HEK293 (cell line): Measurements from ENCODE around the gene TRAPPC10.
"Not testable (repeated sequence)": the region's sequence is repeated elsewhere in the genome, so short reads cannot be mapped to it uniquely, and the experiment has no call there.

Experiments used
- CTCF ChIA-PET: fragments of 350-600 bp; formaldehyde crosslinking; extraction: SDS; loops from one replicate; lab custom pipeline; 2021; ENCODE audit warnings: antibody characterized with exemption; lab: Yijun Ruan, JAX
- POLR2A ChIA-PET: fragments of 300-600 bp; formaldehyde crosslinking; extraction: SDS; loops from one replicate; lab custom pipeline; 2020; ENCODE audit warnings: antibody characterized with exemption, inconsistent platforms; lab: Yijun Ruan, JAX
- H3K27ac ChIP-seq: fragments of 200-500 bp; sonication (Bioruptor generic); 2 replicates; pipeline ENCODE4 v1.5.1; 2014; ENCODE audit warnings: low read depth, low read length, control low read depth, inconsistent platforms; ENCODE audit errors: extremely low read depth
- H3K36me3 ChIP-seq, 2 experiments: fragments of 200-500 bp in 1 of 2; sonication (Bioruptor generic) in 1 of 2; 1 replicate in 1 of 2; 2 replicates in 1 of 2; pipeline ENCODE4 v1.5.1; 2014 to 2017; ENCODE audit warnings: inconsistent platforms in 2 of 2, low read length in 2 of 2; ENCODE audit not compliant: control insufficient read depth in 2 of 2, insufficient read depth in 1 of 2
- H3K4me1 ChIP-seq: fragments of 200-500 bp; sonication (Bioruptor generic); 2 replicates; pipeline ENCODE4 v1.5.1; 2014; ENCODE audit warnings: mild to moderate bottlenecking, low read length, inconsistent platforms; ENCODE audit not compliant: control insufficient read depth, insufficient read depth
- H3K4me3 ChIP-seq: 2 replicates; pipeline ENCODE4 v1.5.1; 2011; ENCODE audit warnings: low read depth, mild to moderate bottlenecking, control low read depth, low read length, moderate library complexity
- H3K9me3 ChIP-seq: fragments of 200-500 bp; sonication (Bioruptor generic); 2 replicates; pipeline ENCODE4 v1.5.1; 2014; ENCODE audit warnings: low read depth, low read length, inconsistent platforms; ENCODE audit not compliant: control insufficient read depth, insufficient read depth
- BCL11A ChIP-seq: fragments of 450-650 bp; formaldehyde crosslinking; IDR thresholded peaks from 2 replicates; pipeline ENCODE4 v1.5.1; 2016; ENCODE audit warnings: low read depth, missing biosample characterization, missing genetic modification characterization
- GLI2 ChIP-seq: fragments of 450-650 bp; formaldehyde crosslinking; IDR thresholded peaks from 2 replicates; pipeline ENCODE4; 2017; ENCODE audit warnings: missing biosample characterization, missing genetic modification characterization, low read depth, borderline replicate concordance
- KLF10 ChIP-seq: fragments of 450-650 bp; IDR thresholded peaks from 2 replicates; pipeline ENCODE4 v1.5.1; 2018; ENCODE audit warnings: missing biosample characterization, mild to moderate bottlenecking, missing genetic modification characterization
- MYNN ChIP-seq: fragments of 450-650 bp; formaldehyde crosslinking; IDR thresholded peaks from 2 replicates; pipeline ENCODE4 v1.5.1; 2016; ENCODE audit warnings: missing biosample characterization, missing genetic modification characterization, borderline replicate concordance
- SP3 ChIP-seq: fragments of 450-650 bp; formaldehyde crosslinking; IDR thresholded peaks from 2 replicates; pipeline ENCODE4 v1.5.1; 2016; ENCODE audit warnings: missing biosample characterization, missing genetic modification characterization
- ZNF10 ChIP-seq: fragments of 450-650 bp; formaldehyde crosslinking; IDR thresholded peaks from 2 replicates; pipeline ENCODE4 v1.5.1; 2017; ENCODE audit warnings: missing biosample characterization, missing genetic modification characterization
- ZNF391 ChIP-seq: fragments of 450-650 bp; formaldehyde crosslinking; IDR thresholded peaks from 2 replicates; pipeline ENCODE4 v1.5.1; 2016; ENCODE audit warnings: low read depth, missing biosample characterization, missing genetic modification characterization, borderline replicate concordance
- ZNF529 ChIP-seq: fragments of 450-650 bp; formaldehyde crosslinking; IDR thresholded peaks from 2 replicates; pipeline ENCODE4 v1.5.1; 2017; ENCODE audit warnings: missing genetic modification characterization, missing biosample characterization; ENCODE audit not compliant: insufficient replicate concordance
- ZNF585B ChIP-seq: fragments of 450-650 bp; formaldehyde crosslinking; IDR thresholded peaks from 2 replicates; pipeline ENCODE4 v1.5.1; 2016; ENCODE audit warnings: missing biosample characterization, missing genetic modification characterization
- ZNF596 ChIP-seq: fragments of 450-650 bp; IDR thresholded peaks from 2 replicates; pipeline ENCODE4 v1.5.0; 2018; ENCODE audit warnings: missing biosample characterization, mild to moderate bottlenecking, missing genetic modification characterization, moderate library complexity
- ZNF624 ChIP-seq: fragments of 450-650 bp; formaldehyde crosslinking; IDR thresholded peaks from 2 replicates; pipeline ENCODE4 v1.5.1; 2017; ENCODE audit warnings: missing biosample characterization, missing genetic modification characterization
- ZSCAN30 ChIP-seq: fragments of 450-650 bp; IDR thresholded peaks from 2 replicates; pipeline ENCODE4 v1.5.1; 2018; ENCODE audit warnings: missing biosample characterization, mild to moderate bottlenecking, missing genetic modification characterization, moderate library complexity
- ZXDB ChIP-seq: fragments of 450-650 bp; formaldehyde crosslinking; IDR thresholded peaks from 2 replicates; pipeline ENCODE4 v1.5.1; 2016; ENCODE audit warnings: missing biosample characterization, missing genetic modification characterization
- TF ChIP-seq, protein P1 (sequence below): fragments of 450-650 bp; formaldehyde crosslinking; IDR thresholded peaks from 2 replicates; pipeline ENCODE4 v1.5.1; 2016; ENCODE audit warnings: missing biosample characterization, missing genetic modification characterization
- TF ChIP-seq, protein P2 (sequence below): fragments of 450-650 bp; formaldehyde crosslinking; IDR thresholded peaks from 2 replicates; pipeline ENCODE4 v1.5.1; 2016; ENCODE audit warnings: missing biosample characterization, missing genetic modification characterization
- TF ChIP-seq, protein P3 (sequence below): fragments of 450-650 bp; formaldehyde crosslinking; IDR thresholded peaks from 2 replicates; pipeline ENCODE4 v1.5.1; 2017; ENCODE audit warnings: missing biosample characterization, mild to moderate bottlenecking, missing genetic modification characterization, moderate library complexity
- TF ChIP-seq, protein P4 (sequence below): fragments of 450-650 bp; formaldehyde crosslinking; IDR thresholded peaks from 2 replicates; pipeline ENCODE4 v1.5.1; 2016; ENCODE audit warnings: missing biosample characterization, missing genetic modification characterization, borderline replicate concordance
- TF ChIP-seq, protein P5 (sequence below): fragments of 450-650 bp; formaldehyde crosslinking; IDR thresholded peaks from 2 replicates; pipeline ENCODE4 v1.5.1; 2016; ENCODE audit warnings: missing biosample characterization, missing genetic modification characterization
- TF ChIP-seq, protein P6 (sequence below): fragments of 450-650 bp; formaldehyde crosslinking; IDR thresholded peaks from 2 replicates; pipeline ENCODE4 v1.5.1; 2016; ENCODE audit warnings: missing biosample characterization, missing genetic modification characterization
- TF ChIP-seq, protein P7 (sequence below): fragments of 450-650 bp; formaldehyde crosslinking; IDR thresholded peaks from 2 replicates; pipeline ENCODE4 v1.5.1; 2016; ENCODE audit warnings: missing biosample characterization, missing genetic modification characterization

TRAPPC10 gene

DNA sequence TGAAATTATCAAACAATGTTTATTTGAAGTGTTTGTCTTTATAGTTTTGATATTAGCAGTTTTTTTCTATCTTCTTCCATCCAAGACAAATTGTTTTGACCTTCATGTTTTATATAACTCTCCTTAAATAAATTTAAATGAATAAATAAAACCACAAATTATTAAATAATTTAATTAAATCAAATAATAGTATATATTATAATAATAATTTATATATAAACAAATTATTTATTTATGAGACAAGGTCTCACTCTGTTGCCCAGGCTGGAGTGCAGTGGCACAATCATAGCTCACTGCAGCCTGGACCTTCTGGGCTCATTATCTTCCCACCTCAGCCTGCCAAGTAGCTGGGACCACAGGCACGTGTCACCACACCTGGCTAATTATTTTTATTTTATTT lies 82.7 kb downstream of the TRAPPC10 start:
- ChIA-PET CTCF (interaction anchor here (1.0 to 1.4 kb wide), 2 partner anchors 36 to 156 kb away, joined by 4 read pairs; no protein-coding TSS in a partner anchor), POLR2A (no interaction called here)
- H3K36me3 ChIP-seq: peaks cover 26 to 35% of the 10 kb centered on the region in 2 experiments
- no peak overlapping the region for H3K27ac ChIP-seq
- H3K9me3 ChIP-seq: no peaks in the 10 kb centered on the region
- TF ChIP-seq ZNF624 (tag by site-specific recombination): no peak
- TF ChIP-seq ZSCAN30 (tag by site-specific recombination): no peak
- TF ChIP-seq, protein P1, sequence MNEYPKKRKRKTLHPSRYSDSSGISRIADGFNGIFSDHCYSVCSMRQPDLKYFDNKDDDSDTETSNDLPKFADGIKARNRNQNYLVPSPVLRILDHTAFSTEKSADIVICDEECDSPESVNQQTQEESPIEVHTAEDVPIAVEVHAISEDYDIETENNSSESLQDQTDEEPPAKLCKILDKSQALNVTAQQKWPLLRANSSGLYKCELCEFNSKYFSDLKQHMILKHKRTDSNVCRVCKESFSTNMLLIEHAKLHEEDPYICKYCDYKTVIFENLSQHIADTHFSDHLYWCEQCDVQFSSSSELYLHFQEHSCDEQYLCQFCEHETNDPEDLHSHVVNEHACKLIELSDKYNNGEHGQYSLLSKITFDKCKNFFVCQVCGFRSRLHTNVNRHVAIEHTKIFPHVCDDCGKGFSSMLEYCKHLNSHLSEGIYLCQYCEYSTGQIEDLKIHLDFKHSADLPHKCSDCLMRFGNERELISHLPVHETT: no peak
- TF ChIP-seq, protein P2, sequence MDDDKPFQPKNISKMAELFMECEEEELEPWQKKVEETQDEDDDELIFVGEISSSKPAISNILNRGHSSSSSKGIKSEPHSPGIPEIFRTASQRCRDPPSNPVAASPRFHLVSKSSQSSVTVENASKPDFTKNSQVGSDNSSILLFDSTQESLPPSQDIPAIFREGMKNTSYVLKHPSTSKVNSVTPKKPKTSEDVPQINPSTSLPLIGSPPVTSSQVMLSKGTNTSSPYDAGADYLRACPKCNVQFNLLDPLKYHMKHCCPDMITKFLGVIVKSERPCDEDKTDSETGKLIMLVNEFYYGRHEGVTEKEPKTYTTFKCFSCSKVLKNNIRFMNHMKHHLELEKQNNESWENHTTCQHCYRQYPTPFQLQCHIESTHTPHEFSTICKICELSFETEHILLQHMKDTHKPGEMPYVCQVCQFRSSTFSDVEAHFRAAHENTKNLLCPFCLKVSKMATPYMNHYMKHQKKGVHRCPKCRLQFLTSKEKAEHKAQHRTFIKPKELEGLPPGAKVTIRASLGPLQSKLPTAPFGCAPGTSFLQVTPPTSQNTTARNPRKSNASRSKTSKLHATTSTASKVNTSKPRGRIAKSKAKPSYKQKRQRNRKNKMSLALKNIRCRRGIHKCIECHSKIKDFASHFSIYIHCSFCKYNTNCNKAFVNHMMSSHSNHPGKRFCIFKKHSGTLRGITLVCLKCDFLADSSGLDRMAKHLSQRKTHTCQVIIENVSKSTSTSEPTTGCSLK (tag by site-specific recombination): no peak
- no peak for TF ChIP-seq GLI2 (tag by site-specific recombination)
- TF ChIP-seq ZNF585B (tag by site-specific recombination): no peak
- no peak for TF ChIP-seq SP3
- no peak for TF ChIP-seq ZNF391 (tag by site-specific recombination)
- TF ChIP-seq, protein P3, sequence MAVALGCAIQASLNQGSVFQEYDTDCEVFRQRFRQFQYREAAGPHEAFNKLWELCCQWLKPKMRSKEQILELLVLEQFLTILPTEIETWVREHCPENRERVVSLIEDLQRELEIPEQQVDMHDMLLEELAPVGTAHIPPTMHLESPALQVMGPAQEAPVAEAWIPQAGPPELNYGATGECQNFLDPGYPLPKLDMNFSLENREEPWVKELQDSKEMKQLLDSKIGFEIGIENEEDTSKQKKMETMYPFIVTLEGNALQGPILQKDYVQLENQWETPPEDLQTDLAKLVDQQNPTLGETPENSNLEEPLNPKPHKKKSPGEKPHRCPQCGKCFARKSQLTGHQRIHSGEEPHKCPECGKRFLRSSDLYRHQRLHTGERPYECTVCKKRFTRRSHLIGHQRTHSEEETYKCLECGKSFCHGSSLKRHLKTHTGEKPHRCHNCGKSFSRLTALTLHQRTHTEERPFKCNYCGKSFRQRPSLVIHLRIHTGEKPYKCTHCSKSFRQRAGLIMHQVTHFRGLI (tag by site-specific recombination): no peak
- TF ChIP-seq ZNF596 (tag by site-specific recombination): no peak
- no peak for TF ChIP-seq ZNF529 (tag by site-specific recombination)
- no peak for TF ChIP-seq ZNF10 (tag by site-specific recombination)
- no peak for TF ChIP-seq ZXDB (tag by site-specific recombination)
- TF ChIP-seq, protein P4, sequence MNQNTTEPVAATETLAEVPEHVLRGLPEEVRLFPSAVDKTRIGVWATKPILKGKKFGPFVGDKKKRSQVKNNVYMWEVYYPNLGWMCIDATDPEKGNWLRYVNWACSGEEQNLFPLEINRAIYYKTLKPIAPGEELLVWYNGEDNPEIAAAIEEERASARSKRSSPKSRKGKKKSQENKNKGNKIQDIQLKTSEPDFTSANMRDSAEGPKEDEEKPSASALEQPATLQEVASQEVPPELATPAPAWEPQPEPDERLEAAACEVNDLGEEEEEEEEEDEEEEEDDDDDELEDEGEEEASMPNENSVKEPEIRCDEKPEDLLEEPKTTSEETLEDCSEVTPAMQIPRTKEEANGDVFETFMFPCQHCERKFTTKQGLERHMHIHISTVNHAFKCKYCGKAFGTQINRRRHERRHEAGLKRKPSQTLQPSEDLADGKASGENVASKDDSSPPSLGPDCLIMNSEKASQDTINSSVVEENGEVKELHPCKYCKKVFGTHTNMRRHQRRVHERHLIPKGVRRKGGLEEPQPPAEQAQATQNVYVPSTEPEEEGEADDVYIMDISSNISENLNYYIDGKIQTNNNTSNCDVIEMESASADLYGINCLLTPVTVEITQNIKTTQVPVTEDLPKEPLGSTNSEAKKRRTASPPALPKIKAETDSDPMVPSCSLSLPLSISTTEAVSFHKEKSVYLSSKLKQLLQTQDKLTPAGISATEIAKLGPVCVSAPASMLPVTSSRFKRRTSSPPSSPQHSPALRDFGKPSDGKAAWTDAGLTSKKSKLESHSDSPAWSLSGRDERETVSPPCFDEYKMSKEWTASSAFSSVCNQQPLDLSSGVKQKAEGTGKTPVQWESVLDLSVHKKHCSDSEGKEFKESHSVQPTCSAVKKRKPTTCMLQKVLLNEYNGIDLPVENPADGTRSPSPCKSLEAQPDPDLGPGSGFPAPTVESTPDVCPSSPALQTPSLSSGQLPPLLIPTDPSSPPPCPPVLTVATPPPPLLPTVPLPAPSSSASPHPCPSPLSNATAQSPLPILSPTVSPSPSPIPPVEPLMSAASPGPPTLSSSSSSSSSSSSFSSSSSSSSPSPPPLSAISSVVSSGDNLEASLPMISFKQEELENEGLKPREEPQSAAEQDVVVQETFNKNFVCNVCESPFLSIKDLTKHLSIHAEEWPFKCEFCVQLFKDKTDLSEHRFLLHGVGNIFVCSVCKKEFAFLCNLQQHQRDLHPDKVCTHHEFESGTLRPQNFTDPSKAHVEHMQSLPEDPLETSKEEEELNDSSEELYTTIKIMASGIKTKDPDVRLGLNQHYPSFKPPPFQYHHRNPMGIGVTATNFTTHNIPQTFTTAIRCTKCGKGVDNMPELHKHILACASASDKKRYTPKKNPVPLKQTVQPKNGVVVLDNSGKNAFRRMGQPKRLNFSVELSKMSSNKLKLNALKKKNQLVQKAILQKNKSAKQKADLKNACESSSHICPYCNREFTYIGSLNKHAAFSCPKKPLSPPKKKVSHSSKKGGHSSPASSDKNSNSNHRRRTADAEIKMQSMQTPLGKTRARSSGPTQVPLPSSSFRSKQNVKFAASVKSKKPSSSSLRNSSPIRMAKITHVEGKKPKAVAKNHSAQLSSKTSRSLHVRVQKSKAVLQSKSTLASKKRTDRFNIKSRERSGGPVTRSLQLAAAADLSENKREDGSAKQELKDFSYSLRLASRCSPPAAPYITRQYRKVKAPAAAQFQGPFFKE (tag by site-specific recombination): no peak
- no peak for TF ChIP-seq MYNN (tag by site-specific recombination)
- TF ChIP-seq, protein P5, sequence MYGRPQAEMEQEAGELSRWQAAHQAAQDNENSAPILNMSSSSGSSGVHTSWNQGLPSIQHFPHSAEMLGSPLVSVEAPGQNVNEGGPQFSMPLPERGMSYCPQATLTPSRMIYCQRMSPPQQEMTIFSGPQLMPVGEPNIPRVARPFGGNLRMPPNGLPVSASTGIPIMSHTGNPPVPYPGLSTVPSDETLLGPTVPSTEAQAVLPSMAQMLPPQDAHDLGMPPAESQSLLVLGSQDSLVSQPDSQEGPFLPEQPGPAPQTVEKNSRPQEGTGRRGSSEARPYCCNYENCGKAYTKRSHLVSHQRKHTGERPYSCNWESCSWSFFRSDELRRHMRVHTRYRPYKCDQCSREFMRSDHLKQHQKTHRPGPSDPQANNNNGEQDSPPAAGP (tag by site-specific recombination): no peak
- TF ChIP-seq, protein P6, sequence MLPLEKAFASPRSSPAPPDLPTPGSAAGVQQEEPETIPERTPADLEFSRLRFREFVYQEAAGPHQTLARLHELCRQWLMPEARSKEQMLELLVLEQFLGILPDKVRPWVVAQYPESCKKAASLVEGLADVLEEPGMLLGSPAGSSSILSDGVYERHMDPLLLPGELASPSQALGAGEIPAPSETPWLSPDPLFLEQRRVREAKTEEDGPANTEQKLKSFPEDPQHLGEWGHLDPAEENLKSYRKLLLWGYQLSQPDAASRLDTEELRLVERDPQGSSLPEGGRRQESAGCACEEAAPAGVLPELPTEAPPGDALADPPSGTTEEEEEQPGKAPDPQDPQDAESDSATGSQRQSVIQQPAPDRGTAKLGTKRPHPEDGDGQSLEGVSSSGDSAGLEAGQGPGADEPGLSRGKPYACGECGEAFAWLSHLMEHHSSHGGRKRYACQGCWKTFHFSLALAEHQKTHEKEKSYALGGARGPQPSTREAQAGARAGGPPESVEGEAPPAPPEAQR (tag by site-specific recombination): no peak
- TF ChIP-seq BCL11A (tag by site-specific recombination): no peak
- TF ChIP-seq, protein P7, sequence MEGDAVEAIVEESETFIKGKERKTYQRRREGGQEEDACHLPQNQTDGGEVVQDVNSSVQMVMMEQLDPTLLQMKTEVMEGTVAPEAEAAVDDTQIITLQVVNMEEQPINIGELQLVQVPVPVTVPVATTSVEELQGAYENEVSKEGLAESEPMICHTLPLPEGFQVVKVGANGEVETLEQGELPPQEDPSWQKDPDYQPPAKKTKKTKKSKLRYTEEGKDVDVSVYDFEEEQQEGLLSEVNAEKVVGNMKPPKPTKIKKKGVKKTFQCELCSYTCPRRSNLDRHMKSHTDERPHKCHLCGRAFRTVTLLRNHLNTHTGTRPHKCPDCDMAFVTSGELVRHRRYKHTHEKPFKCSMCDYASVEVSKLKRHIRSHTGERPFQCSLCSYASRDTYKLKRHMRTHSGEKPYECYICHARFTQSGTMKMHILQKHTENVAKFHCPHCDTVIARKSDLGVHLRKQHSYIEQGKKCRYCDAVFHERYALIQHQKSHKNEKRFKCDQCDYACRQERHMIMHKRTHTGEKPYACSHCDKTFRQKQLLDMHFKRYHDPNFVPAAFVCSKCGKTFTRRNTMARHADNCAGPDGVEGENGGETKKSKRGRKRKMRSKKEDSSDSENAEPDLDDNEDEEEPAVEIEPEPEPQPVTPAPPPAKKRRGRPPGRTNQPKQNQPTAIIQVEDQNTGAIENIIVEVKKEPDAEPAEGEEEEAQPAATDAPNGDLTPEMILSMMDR: no peak
- TF ChIP-seq KLF10 (tag by site-specific recombination): no peak
- no peak overlapping the region for H3K4me3 ChIP-seq
- no peaks in the 10 kb centered on the region for H3K4me1 ChIP-seq

DNA sequence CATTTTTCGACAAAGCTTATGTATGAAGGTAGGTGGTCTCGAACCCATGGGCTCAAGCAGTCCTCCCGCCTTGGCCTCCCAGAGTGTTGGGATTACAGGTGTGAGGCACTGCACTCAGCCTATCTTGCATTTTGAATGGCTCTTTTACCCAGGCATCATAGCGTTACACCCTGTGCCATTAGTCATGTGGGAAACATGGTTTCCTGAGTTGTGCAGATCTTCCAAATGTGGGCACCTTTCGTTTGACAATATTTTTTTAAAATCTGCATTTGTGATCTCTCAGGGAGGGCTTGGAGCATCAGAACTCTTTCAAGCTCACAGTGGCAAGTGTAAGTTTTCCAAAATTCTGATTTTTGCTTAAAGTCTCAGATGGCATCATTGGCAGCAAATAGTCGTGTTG lies 86.4 kb downstream of the TRAPPC10 start:
- H3K9me3 ChIP-seq, H3K27ac ChIP-seq, H3K4me1 ChIP-seq, POLR2A ChIA-PET, H3K4me3 ChIP-seq, CTCF ChIA-PET: not testable (repeated sequence)
- H3K36me3 ChIP-seq: peaks cover 10 to 12% of the 10 kb centered on the region in 2 experiments
